ENCODE results near the gene GALNT2.

The GALNT2 gene

DNA sequence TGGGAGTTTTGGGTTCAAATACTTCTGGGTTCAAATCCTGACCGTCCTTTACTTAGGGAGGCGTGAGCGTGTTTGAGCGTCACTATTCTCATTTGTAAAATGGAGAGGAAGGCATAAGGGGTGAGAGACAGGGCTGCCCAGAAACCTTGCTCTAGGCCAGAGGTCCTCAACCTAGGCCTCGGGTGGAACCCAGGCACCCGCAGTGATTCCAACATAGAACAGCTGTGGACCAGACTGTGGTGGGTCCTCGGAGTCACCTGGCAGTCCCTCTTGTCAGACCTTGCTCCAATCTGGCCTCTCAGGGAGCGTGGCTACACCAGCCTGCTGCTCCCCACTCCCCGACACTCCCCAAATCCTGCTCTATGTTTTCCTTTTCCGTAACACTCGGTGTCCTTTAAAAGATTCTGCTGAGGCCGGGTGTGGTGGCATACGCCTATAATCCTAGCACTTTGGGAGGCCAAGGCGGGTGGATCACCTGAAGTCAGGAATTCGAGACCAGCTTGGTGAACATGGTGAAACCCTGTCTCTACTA is 242.7 kb downstream of the GALNT2 start:
- TF ChIP-seq POLR2AphosphoS5 (IDR thresholded peaks at IDR 0.05; ENCODE audit: low read depth, low read length) (no peak), FOXP2 (optimal IDR thresholded peaks at IDR 0.05; ENCODE audit: borderline replicate concordance, extremely low read depth, extremely low read length, insufficient read depth) (no peak), SIN3A (IDR thresholded peaks at IDR 0.05; ENCODE audit: borderline replicate concordance, insufficient read depth, low read length) (no peak), TAF1 (IDR thresholded peaks at IDR 0.05; ENCODE audit: borderline replicate concordance, insufficient read depth, low read length) (no peak)
- TF ChIP-seq, protein P1, sequence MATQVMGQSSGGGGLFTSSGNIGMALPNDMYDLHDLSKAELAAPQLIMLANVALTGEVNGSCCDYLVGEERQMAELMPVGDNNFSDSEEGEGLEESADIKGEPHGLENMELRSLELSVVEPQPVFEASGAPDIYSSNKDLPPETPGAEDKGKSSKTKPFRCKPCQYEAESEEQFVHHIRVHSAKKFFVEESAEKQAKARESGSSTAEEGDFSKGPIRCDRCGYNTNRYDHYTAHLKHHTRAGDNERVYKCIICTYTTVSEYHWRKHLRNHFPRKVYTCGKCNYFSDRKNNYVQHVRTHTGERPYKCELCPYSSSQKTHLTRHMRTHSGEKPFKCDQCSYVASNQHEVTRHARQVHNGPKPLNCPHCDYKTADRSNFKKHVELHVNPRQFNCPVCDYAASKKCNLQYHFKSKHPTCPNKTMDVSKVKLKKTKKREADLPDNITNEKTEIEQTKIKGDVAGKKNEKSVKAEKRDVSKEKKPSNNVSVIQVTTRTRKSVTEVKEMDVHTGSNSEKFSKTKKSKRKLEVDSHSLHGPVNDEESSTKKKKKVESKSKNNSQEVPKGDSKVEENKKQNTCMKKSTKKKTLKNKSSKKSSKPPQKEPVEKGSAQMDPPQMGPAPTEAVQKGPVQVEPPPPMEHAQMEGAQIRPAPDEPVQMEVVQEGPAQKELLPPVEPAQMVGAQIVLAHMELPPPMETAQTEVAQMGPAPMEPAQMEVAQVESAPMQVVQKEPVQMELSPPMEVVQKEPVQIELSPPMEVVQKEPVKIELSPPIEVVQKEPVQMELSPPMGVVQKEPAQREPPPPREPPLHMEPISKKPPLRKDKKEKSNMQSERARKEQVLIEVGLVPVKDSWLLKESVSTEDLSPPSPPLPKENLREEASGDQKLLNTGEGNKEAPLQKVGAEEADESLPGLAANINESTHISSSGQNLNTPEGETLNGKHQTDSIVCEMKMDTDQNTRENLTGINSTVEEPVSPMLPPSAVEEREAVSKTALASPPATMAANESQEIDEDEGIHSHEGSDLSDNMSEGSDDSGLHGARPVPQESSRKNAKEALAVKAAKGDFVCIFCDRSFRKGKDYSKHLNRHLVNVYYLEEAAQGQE (IDR thresholded peaks at IDR 0.05; ENCODE audit: insufficient read depth in 1 of 2, low read depth in 2 of 2, low read length in 2 of 2), result no peak

DNA sequence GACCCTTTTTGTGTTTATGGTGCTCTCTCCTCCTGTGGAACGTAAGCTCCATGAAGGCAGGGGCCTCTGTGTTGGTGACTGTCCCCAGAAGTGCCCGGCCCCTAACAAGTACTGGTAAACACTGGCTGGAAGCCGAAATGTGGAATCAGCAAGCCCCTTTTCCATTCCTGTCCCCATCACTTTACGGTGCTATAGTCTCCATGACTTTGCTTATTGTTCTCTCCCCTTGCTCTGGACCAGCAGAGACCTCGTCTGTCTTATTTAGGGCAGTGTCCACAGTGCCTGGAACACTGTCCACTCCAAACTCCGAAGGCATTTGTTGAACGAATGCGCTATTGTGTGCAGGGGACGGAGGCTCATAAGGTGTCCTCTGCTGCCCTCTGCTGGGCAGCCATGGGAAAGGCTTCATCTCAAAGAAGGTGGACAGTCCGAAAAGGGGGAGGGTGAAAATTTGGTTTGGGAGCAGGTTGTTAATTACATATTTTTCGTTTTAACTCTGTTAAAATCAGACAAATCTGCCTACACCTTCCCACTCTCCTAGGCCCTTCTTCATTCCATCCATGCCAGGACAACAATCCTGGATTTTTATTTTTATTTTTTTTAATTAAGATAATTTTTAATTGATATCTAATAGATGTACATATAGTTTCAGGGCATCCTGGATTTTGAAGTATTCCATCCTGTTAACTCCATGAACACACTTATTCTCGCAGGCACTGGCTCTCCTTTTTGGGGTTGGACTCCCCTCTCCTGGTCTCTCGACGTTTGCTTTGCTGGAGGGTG is 243.5 kb downstream of the GALNT2 start:
- TF ChIP-seq, protein P1 (IDR thresholded peaks at IDR 0.05; ENCODE audit: insufficient read depth in 1 of 2, low read depth in 2 of 2, low read length in 2 of 2), result no peak
- TF ChIP-seq POLR2AphosphoS5 (IDR thresholded peaks at IDR 0.05; ENCODE audit: low read depth, low read length), result no peak
- no peak for TF ChIP-seq SIN3A (IDR thresholded peaks at IDR 0.05; ENCODE audit: borderline replicate concordance, insufficient read depth, low read length)
- no peak for TF ChIP-seq TAF1 (IDR thresholded peaks at IDR 0.05; ENCODE audit: borderline replicate concordance, insufficient read depth, low read length)
- no peak for TF ChIP-seq FOXP2 (optimal IDR thresholded peaks at IDR 0.05; ENCODE audit: borderline replicate concordance, extremely low read depth, extremely low read length, insufficient read depth)

DNA sequence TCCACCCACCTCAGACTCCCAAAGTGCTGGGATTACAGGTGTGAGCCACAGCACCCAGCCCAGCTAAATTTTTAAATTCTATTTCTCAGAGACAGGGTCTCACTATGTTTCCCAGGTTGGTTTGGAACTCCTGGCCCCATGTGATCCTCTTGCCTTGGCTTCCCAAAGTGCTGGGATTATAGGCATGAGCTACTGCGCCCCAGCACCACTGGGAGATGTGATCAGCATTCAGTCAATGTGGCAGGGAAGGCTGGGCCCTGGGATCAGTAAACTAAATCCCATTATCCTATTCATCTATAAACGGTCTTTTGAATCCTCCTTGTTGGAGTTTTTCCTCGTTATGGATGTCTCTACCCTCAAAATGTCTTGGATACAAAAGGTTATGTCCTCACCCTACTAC is 245.6 kb downstream of the GALNT2 start:
- TF ChIP-seq SIN3A (IDR thresholded peaks at IDR 0.05; ENCODE audit: borderline replicate concordance, insufficient read depth, low read length) (no peak), FOXP2 (optimal IDR thresholded peaks at IDR 0.05; ENCODE audit: borderline replicate concordance, extremely low read depth, extremely low read length, insufficient read depth) (no peak), TAF1 (IDR thresholded peaks at IDR 0.05; ENCODE audit: borderline replicate concordance, insufficient read depth, low read length) (no peak), POLR2AphosphoS5 (IDR thresholded peaks at IDR 0.05; ENCODE audit: low read depth, low read length) (no peak)
- TF ChIP-seq, protein P1 (IDR thresholded peaks at IDR 0.05; ENCODE audit: insufficient read depth in 1 of 2, low read depth in 2 of 2, low read length in 2 of 2), result no peak

DNA sequence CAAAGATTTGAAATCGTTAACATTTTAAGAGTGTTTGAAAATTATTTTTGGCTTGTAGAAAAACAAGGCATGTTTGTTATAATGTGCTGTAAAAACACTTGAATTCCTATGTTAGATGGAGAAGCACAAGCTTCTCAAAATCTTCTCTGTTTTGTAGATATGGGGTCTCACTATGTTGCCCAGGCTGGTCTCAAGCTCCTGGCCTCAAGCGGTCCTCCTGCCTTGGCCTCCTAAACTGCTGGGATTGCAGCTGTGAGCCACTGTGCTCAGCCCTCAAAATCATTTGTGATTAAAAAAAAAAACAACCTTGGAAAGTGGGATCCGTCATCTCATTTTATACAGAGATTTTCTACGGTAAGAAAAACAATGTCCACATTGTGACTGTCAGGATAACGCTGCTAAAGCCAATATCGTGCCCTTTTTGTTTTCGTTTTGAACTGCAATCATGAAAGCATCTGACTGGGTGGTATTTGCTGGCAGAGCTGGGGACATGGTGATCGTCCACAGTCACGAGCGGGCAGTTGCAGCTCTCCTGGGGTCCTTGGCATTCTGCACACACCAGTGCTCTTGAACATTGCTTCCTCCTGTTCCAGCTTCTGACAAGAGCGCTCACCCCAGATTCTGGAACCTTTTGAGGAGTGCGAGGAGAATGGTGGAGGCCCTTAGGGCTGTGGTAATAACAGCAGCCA is 246.6 kb downstream of the GALNT2 start:
- TF ChIP-seq, protein P1 (IDR thresholded peaks at IDR 0.05; ENCODE audit: insufficient read depth in 1 of 2, low read depth in 2 of 2, low read length in 2 of 2), result no peak
- TF ChIP-seq POLR2AphosphoS5 (IDR thresholded peaks at IDR 0.05; ENCODE audit: low read depth, low read length) (no peak), FOXP2 (optimal IDR thresholded peaks at IDR 0.05; ENCODE audit: borderline replicate concordance, extremely low read depth, extremely low read length, insufficient read depth) (no peak), SIN3A (IDR thresholded peaks at IDR 0.05; ENCODE audit: borderline replicate concordance, insufficient read depth, low read length) (no peak), TAF1 (IDR thresholded peaks at IDR 0.05; ENCODE audit: borderline replicate concordance, insufficient read depth, low read length) (no peak)
